ENCODE measurements around the gene TMEM205.

Gene TMEM205

GRCh38 chr19:11293433-11294389 lies 52.4 kb downstream of the TMEM205 start:
- peak; percentile 99 for TF ChIP-seq CTCF (IDR thresholded peaks at IDR 0.05; ENCODE audit: control extremely low read depth, extremely low read depth, low read depth, missing control alignments)
- POLR2A ChIA-PET, result interaction anchor here (0.6 kb wide), 2 partner anchors 81 to 87 kb away, joined by 3 to 4 read pairs; partner anchors contain the start of gene SWSAP1

More at GRCh38 chr19:11293433-11294389, 52.4 kb downstream of the TMEM205 start:
- peak; percentile 91 for DNase-seq (ENCODE audit: extremely low spot score)
- CTCF ChIA-PET, result interaction anchor here (0.6 to 2.7 kb wide), 39 partner anchors 9 to 326 kb away, joined by 3 to 10 read pairs (median 4); partner anchors contain the start of genes DOCK6, ELAVL3, EPOR and RAB3D

Measured in GM10248 (cell line).